GM18858 (cell line): ENCODE measurements around the gene PCNX3.

ENCODE experiments used
- ATAC-seq: cut with Tn5 transposase; IDR thresholded peaks from one replicate; pipeline ENCODE4 v1.9.1; 2021; ENCODE audit not compliant: unreplicated experiment

The PCNX3 gene

GRCh38 chr11:65617990-65618751, 2.6 kb downstream of the PCNX3 start:
- ATAC-seq, result no peak

GRCh38 chr11:65618763-65619162, 3.2 kb downstream of the PCNX3 start:
- no peak for ATAC-seq

GRCh38 chr11:65619281-65619928, 3.8 kb downstream of the PCNX3 start:
- no peak for ATAC-seq

GRCh38 chr11:65620666-65621065, 5.1 kb downstream of the PCNX3 start:
- no peak for ATAC-seq

- no peak for ATAC-seq
Observed at GRCh38 chr11:65621460-65621859, 5.9 kb downstream of the PCNX3 start.

- no peak for ATAC-seq
Observed at GRCh38 chr11:65622011-65622410, 6.4 kb downstream of the PCNX3 start.

- ATAC-seq, result no peak
Observed at GRCh38 chr11:65623177-65623576, 7.6 kb downstream of the PCNX3 start.

- ATAC-seq, result no peak
Observed at GRCh38 chr11:65623852-65624616, 8.5 kb downstream of the PCNX3 start.

- ATAC-seq, result no peak
Observed at GRCh38 chr11:65624931-65625627, 9.5 kb downstream of the PCNX3 start.

- no peak for ATAC-seq
Observed at GRCh38 chr11:65625628-65626342, 10.2 kb downstream of the PCNX3 start.

- ATAC-seq, result no peak
Observed at GRCh38 chr11:65627202-65627601, 11.6 kb downstream of the PCNX3 start.

GRCh38 chr11:65629579-65629978, 14.0 kb downstream of the PCNX3 start:
- no peak for ATAC-seq

- ATAC-seq, result no peak
Observed at GRCh38 chr11:65630215-65630614, 14.6 kb downstream of the PCNX3 start.

- no peak for ATAC-seq
Observed at GRCh38 chr11:65633390-65634108, 18.0 kb downstream of the PCNX3 start.

GRCh38 chr11:65634109-65634436, 18.5 kb downstream of the PCNX3 start:
- ATAC-seq, result no peak

GRCh38 chr11:65634440-65634839, 18.9 kb downstream of the PCNX3 start:
- ATAC-seq, result no peak

GRCh38 chr11:65634905-65635731, 19.5 kb downstream of the PCNX3 start:
- no peak for ATAC-seq

- no peak for ATAC-seq
Observed at GRCh38 chr11:65636108-65637031, 20.8 kb downstream of the PCNX3 start.
